Endothelial cell of umbilical vein (primary cell): Measurements from ENCODE around the gene INPP5B. TPM values are rescaled to one million over a fixed set of nuclear protein-coding genes. Genes with fewer than 3 reads are reported as not detected.

ENCODE experiments used
- BruUV-seq: library from RNA; stranded (reverse); fragments of 400-500 nt; replicated peaks from 2 replicates; lab custom pipeline; 2021; lab: Mats Ljungman, UMichigan
- CTCF ChIA-PET: fragments of 300-600, 350-600 bp; sonication (Branson Sonifier 250); formaldehyde crosslinking; loops from one replicate; lab custom pipeline; 2021; ENCODE audit warnings: antibody characterized with exemption, inconsistent platforms; lab: Charles Lee
- POLR2A ChIA-PET: fragments of 300-600, 350-600 bp; sonication (Branson Sonifier 250); formaldehyde crosslinking; loops from one replicate; lab custom pipeline; 2021; ENCODE audit warnings: antibody characterized with exemption, inconsistent platforms; lab: Charles Lee
- DNase-seq: peaks from one replicate; pipeline ENCODE4 v3.0.0-alpha.2; 2011; ENCODE audit warnings: low read depth, low spot score
- FAIRE-seq: peaks from 2 replicates; lab custom pipeline; 2011; peaks lifted over from hg19 to GRCh38; lab: Jason Lieb, UNC
- H2AFZ ChIP-seq: 2 replicates; pipeline ENCODE4 v1.6.0; 2012; ENCODE audit warnings: low read depth, low read length, control low read depth, inconsistent platforms
- H3K27ac ChIP-seq: 2 replicates; pipeline ENCODE4 v1.5.1; 2011; ENCODE audit warnings: low read depth, mild to moderate bottlenecking, control low read depth, low read length, moderate library complexity; ENCODE audit not compliant: insufficient read depth
- H3K27me3 ChIP-seq, 2 experiments: 2 replicates each; pipeline versions ENCODE4 v1.6.0 to v1.6.1; 2011; ENCODE audit warnings: low read length in 2 of 2, mixed read lengths in 1 of 2; ENCODE audit not compliant: control insufficient read depth in 2 of 2, insufficient read depth in 2 of 2
- H3K36me3 ChIP-seq, 2 experiments: 2 replicates in 1 of 2; 3 replicates in 1 of 2; pipeline ENCODE4 v1.5.1; 2011; ENCODE audit warnings: low read length in 2 of 2, mild to moderate bottlenecking in 1 of 2, moderate library complexity in 1 of 2; ENCODE audit not compliant: control insufficient read depth in 2 of 2, insufficient read depth in 2 of 2; ENCODE audit errors: extremely low read depth in 1 of 2
- H3K4me1 ChIP-seq: 3 replicates; pipeline ENCODE4 v1.5.1; 2011; ENCODE audit warnings: mild to moderate bottlenecking, low read length; ENCODE audit not compliant: control insufficient read depth, insufficient read depth; ENCODE audit errors: extremely low read depth
- H3K4me2 ChIP-seq: 2 replicates; pipeline ENCODE4 v1.6.1; 2011; ENCODE audit warnings: low read length, control low read depth, mixed read lengths; ENCODE audit not compliant: insufficient read depth
- H3K4me3 ChIP-seq, 3 experiments: fragments of 200-600 bp in 1 of 3; sonication (generic), shearing (Covaris generic) in 1 of 3; replicated peaks in 1 of 3; 2 replicates each; pipeline ENCODE4 v1.5.1; 2011 to 2016; ENCODE audit warnings: control low read depth in 3 of 3, low read length in 3 of 3, mild to moderate bottlenecking in 2 of 3, inconsistent platforms in 1 of 3, low read depth in 1 of 3, moderate library complexity in 1 of 3; ENCODE audit not compliant: insufficient read depth in 1 of 3
- H3K79me2 ChIP-seq: 2 replicates; pipeline ENCODE4 v1.6.0; 2012; ENCODE audit warnings: low read length, inconsistent platforms; ENCODE audit not compliant: control insufficient read depth, insufficient read depth
- H3K9ac ChIP-seq: replicated peaks from 2 replicates; pipeline ENCODE3; 2011; ENCODE audit warnings: low read length, control low read depth; ENCODE audit not compliant: insufficient read depth; ENCODE audit errors: extremely low read depth
- H3K9me1 ChIP-seq: replicated peaks from 3 replicates; pipeline ENCODE4 v1.6.0; 2011; ENCODE audit warnings: mild to moderate bottlenecking, low read length; ENCODE audit not compliant: control insufficient read depth, insufficient read depth; ENCODE audit errors: extremely low read depth
- H3K9me3 ChIP-seq: replicated peaks from 2 replicates; pipeline ENCODE4 v1.5.1; 2012; ENCODE audit warnings: low read length, inconsistent platforms; ENCODE audit not compliant: control insufficient read depth, insufficient read depth
- H4K20me1 ChIP-seq: replicated peaks from 2 replicates; pipeline ENCODE3; 2011; ENCODE audit warnings: mild to moderate bottlenecking, low read length; ENCODE audit not compliant: control insufficient read depth, insufficient read depth; ENCODE audit errors: extremely low read depth
- EZH2 ChIP-seq: IDR thresholded peaks from 2 replicates; pipeline ENCODE4 v1.6.1; 2012; ENCODE audit warnings: borderline replicate concordance, low read depth, mild to moderate bottlenecking, moderate library complexity, low read length, inconsistent platforms; ENCODE audit not compliant: severe bottlenecking
- FOS ChIP-seq: IDR thresholded peaks from 2 replicates; pipeline ENCODE4 v1.6.1; 2011; ENCODE audit warnings: mild to moderate bottlenecking, low read length, moderate library complexity, borderline replicate concordance; ENCODE audit not compliant: insufficient read depth
- GATA2 ChIP-seq: IDR thresholded peaks from 2 replicates; pipeline ENCODE4 v1.7.0; 2011; ENCODE audit warnings: low read depth, mild to moderate bottlenecking, moderate library complexity, mixed read lengths, low read length; ENCODE audit not compliant: insufficient read length, insufficient read depth
- JUN ChIP-seq: IDR thresholded peaks from 2 replicates; pipeline ENCODE4 v1.6.1; 2011; ENCODE audit warnings: borderline replicate concordance, low read depth; ENCODE audit not compliant: insufficient read length, insufficient read depth
- MYC ChIP-seq: IDR thresholded peaks from one replicate; pipeline ENCODE4 v1.6.1; 2011; ENCODE audit warnings: mild to moderate bottlenecking, low read depth, low read length
- POLR2A ChIP-seq: IDR thresholded peaks from 2 replicates; pipeline ENCODE4 v1.6.1; 2012; ENCODE audit warnings: low read depth, mild to moderate bottlenecking, control low read depth, low read length
- POLR2AphosphoS5 ChIP-seq: IDR thresholded peaks from 2 replicates; pipeline ENCODE4 v1.6.1; 2012; ENCODE audit warnings: low read depth, mild to moderate bottlenecking, control low read depth, low read length, moderate library complexity; ENCODE audit not compliant: insufficient read depth
- dilution Hi-C: fragments of 300-500 bp; cut with MboI; formaldehyde crosslinking; loops from one replicate; pipeline ENCODE4 v1.15.0; 2019; ENCODE audit warnings: low sequenced_read_pairs; ENCODE audit not compliant: extremely low pct_ligation_motif_present
- intact Hi-C: fragments of 100-400 bp; cut with micrococcal nuclease; formaldehyde crosslinking; loops from one replicate; pipeline ENCODE4 v1.10.0; 2022
- polyA plus RNA-seq, 4 experiments: library from polyadenylated mRNA; depleted of rRNA in 3 of 4; stranded (reverse) in 3 of 4; unstranded in 1 of 4; fragments of >200 nt; gene quantifications; 2 replicates each; pipeline versions ENCODE4 v1.2.1 to v1.2.3, GENCODE V29; 2011 to 2012; ENCODE audit warnings: missing spikeins in 1 of 4
- total RNA-seq: library from RNA; stranded (reverse); gene quantifications from 2 replicates; pipeline ENCODE4 v1.2.3, GENCODE V29; 2021
- TF ChIP-seq, protein P1 (sequence below): IDR thresholded peaks from 2 replicates; pipeline ENCODE4 v1.6.1; 2011; ENCODE audit not compliant: insufficient read depth, insufficient read length
- TF ChIP-seq, protein P2 (sequence below), 2 donors: IDR thresholded peaks; 1 replicate in 1 of 2; 2 replicates in 1 of 2; pipeline ENCODE4 v1.5.1; 2011; ENCODE audit warnings: low read length in 2 of 2, mild to moderate bottlenecking in 2 of 2, moderate library complexity in 2 of 2, control low read depth in 1 of 2, inconsistent platforms in 1 of 2, low read depth in 1 of 2; ENCODE audit not compliant: insufficient read depth in 1 of 2; ENCODE audit errors: extremely low read depth in 1 of 2

The INPP5B gene
- total and polyA plus RNA-seq, 2 donors (not counting 3 experiments of a cell fraction or from before 2014, with no cell fraction given) = 7.4 to 14.7 TPM

DNA sequence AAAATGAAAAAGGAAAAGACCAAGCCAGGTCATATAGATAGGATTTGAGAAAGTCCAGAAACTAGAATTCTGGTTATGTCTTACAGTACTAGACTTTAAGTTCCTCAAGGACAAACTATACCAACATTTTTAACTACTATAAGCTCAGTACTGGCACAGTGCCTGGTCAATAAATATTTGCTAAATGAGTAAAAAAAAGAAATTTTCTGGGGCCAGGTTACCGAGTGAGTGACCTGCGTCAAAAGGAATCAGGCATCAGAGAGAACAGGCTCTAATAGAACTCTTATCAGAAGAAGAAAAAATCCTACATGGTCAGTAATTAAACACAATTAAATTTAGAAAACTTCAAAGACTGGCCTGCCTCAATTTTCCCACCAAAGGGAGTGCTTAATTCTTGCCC is 115.0 kb downstream of the INPP5B start:
- no peak for DNase-seq
- Histone ChIP-seq H3K27ac (no peak overlapping the region), H4K20me1 (no peaks in the 10 kb centered on the region), H3K27me3 (no peaks in the 10 kb centered on the region), H3K9me3 (no peaks in the 10 kb centered on the region), H3K79me2 (no peaks in the 10 kb centered on the region), H3K4me3 (no peak overlapping the region), H3K4me2 (no peak overlapping the region), H2AFZ (no peak overlapping the region), H3K4me1 (no peaks in the 10 kb centered on the region), H3K9ac (no peak overlapping the region), H3K9me1 (no peaks in the 10 kb centered on the region), H3K36me3 (peaks cover 14 to 16% of the 10 kb centered on the region in 2 experiments)
- no TSS peak for BruUV-seq
- POLR2A ChIA-PET = no interaction called here
- TF ChIP-seq, protein P1, sequence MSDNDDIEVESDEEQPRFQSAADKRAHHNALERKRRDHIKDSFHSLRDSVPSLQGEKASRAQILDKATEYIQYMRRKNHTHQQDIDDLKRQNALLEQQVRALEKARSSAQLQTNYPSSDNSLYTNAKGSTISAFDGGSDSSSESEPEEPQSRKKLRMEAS = no peak
- no peak for TF ChIP-seq GATA2
- TF ChIP-seq MYC = no peak
- dilution Hi-C loops = no loop called here
- no peak for FAIRE-seq
- intact Hi-C loops = no loop called here
- CTCF ChIA-PET = interaction anchor here (0.7 kb wide), 1 partner anchor 28 kb away, joined by 3 read pairs; the partner anchor contains the start of gene MTF1

DNA sequence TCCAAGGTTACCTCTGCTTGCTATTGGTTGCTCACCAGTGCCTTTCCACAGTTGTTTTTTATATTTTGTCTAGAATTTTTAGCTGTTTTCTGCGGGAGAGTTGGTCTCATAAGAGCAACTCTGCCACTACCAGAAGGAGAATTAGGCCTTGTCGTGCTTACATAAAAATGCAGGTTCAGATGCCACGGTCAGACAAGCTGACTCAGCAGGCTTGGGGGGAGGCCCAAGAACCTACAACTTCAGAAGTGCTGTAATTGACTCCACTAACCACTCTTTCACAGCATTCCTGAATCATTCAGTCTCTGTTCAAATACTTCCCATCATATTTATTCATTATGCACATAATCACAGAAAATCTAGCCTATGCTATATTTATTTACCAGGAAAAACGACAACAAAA is 115.7 kb downstream of the INPP5B start:
- no peaks in the 10 kb centered on the region for H3K9me1 ChIP-seq
- dilution Hi-C loops = no loop called here
- no peaks in the 10 kb centered on the region for H4K20me1 ChIP-seq
- POLR2A ChIA-PET = no interaction called here
- no peaks in the 10 kb centered on the region for H3K4me1 ChIP-seq
- no peaks in the 10 kb centered on the region for H3K9me3 ChIP-seq
- BruUV-seq = no TSS peak
- peaks cover 14 to 16% of the 10 kb centered on the region in 2 experiments for H3K36me3 ChIP-seq
- H3K27me3 ChIP-seq = no peaks in the 10 kb centered on the region
- H3K79me2 ChIP-seq = no peaks in the 10 kb centered on the region
- H3K9ac ChIP-seq = no peak overlapping the region
- H3K27ac ChIP-seq = no peak overlapping the region
- H3K4me2 ChIP-seq = no peak overlapping the region
- no peak overlapping the region for H3K4me3 ChIP-seq
- no peak for DNase-seq
- CTCF ChIA-PET = interaction anchor here (0.7 kb wide), 1 partner anchor 28 kb away, joined by 3 read pairs; the partner anchor contains the start of gene MTF1
- no peak for FAIRE-seq
- intact Hi-C loops = no loop called here
- no peak overlapping the region for H2AFZ ChIP-seq
- TF ChIP-seq FOS (no peak), MYC (no peak), POLR2AphosphoS5 (no peak), GATA2 (no peak), POLR2A (no peak), EZH2 (no peak), JUN (no peak)
- TF ChIP-seq, protein P2, sequence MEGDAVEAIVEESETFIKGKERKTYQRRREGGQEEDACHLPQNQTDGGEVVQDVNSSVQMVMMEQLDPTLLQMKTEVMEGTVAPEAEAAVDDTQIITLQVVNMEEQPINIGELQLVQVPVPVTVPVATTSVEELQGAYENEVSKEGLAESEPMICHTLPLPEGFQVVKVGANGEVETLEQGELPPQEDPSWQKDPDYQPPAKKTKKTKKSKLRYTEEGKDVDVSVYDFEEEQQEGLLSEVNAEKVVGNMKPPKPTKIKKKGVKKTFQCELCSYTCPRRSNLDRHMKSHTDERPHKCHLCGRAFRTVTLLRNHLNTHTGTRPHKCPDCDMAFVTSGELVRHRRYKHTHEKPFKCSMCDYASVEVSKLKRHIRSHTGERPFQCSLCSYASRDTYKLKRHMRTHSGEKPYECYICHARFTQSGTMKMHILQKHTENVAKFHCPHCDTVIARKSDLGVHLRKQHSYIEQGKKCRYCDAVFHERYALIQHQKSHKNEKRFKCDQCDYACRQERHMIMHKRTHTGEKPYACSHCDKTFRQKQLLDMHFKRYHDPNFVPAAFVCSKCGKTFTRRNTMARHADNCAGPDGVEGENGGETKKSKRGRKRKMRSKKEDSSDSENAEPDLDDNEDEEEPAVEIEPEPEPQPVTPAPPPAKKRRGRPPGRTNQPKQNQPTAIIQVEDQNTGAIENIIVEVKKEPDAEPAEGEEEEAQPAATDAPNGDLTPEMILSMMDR (IDR thresholded peaks at IDR 0.05; ENCODE audit: extremely low read depth in 1 of 2, insufficient read depth in 1 of 2, low read depth in 1 of 2, low read length in 2 of 2) = no peak
- TF ChIP-seq, protein P1 = no peak
